Pancreas (tissue), 10 donors: Measurements from ENCODE around the gene FTO. TPM values are rescaled to one million over a fixed set of nuclear protein-coding genes. Genes with fewer than 3 reads are reported as not detected.
A peak's percentile ranks its signal among the peaks of the same experiment; 100 is the strongest.

Source experiments
- ATAC-seq, 4 donors: fragments of 200-7000 bp; cut with Tn5 transposase; one replicate each; pipeline versions ENCODE4 v1.8.0 to v1.9.1; 2020; ENCODE audit warnings: mild to moderate bottlenecking in 4 of 4, moderate library complexity in 4 of 4
- DNase-seq, 6 donors: peaks; one replicate each; pipeline ENCODE4 v3.0.0-alpha.2; 2020
- FAIRE-seq: peaks from 2 replicates; lab custom pipeline; 2012; peaks lifted over from hg19 to GRCh38; lab: Jason Lieb, UNC
- H3K27ac ChIP-seq, 4 donors: fragments of 200-600 bp; sonication (generic); 1 replicate in 3 of 4; 2 replicates in 1 of 4; pipeline versions ENCODE4 v1.5.0 to v1.8.0; 2020
- H3K27me3 ChIP-seq, 4 donors: fragments of 200-600 bp; one replicate each; pipeline ENCODE4 v1.8.0; 2021
- H3K36me3 ChIP-seq, 3 donors: fragments of 200-600 bp; sonication (generic) in 1 of 3; one replicate each; pipeline versions ENCODE4 v1.5.0 to v1.8.0; 2020 to 2021
- H3K4me1 ChIP-seq, 3 donors: fragments of 200-600 bp; one replicate each; pipeline ENCODE4 v1.8.0; 2021
- H3K4me3 ChIP-seq, 4 donors: fragments of 200-600 bp; sonication (generic) in 2 of 4; one replicate each; pipeline versions ENCODE4 v1.5.0 to v1.8.0; 2020 to 2021
- H3K9me3 ChIP-seq, 4 donors: fragments of 200-600 bp; one replicate each; pipeline ENCODE4 v1.8.0; 2021
- CTCF ChIP-seq, 4 donors: fragments of 200-600 bp; sonication (generic) in 3 of 4; IDR thresholded peaks; one replicate each; pipeline versions ENCODE4 v1.5.0 to v1.8.0; 2021; ENCODE audit warnings: antibody characterized with exemption in 4 of 4
- WGBS, 2 donors: extraction: QIAGEN DNeasy Blood & Tissue Kit; methylation state at CpG; one replicate each; pipeline ENCODE4 v1.1.7; 2013; 5-methylcytosine and 5-hydroxymethylcytosine counted together
- intact Hi-C, 3 donors: fragments of 100-400 bp; cut with DNase I; formaldehyde crosslinking; loops; one replicate each; pipeline versions ENCODE4 v1.11.1 to v1.14.2; 2022
- polyA plus RNA-seq, 2 donors: library from polyadenylated mRNA; stranded (reverse); fragments of 200-250 nt; gene quantifications; one replicate each; pipeline ENCODE4 v1.2.3, GENCODE V29; 2013
- total RNA-seq, 6 donors: library from RNA; stranded (reverse); fragmentation: NEBNext Ultra II Directional in 4 of 6; extraction: Animal tissue kit (Norgen Biotek cat#: 25700) in 4 of 6; gene quantifications; one replicate each; pipeline versions ENCODE4 v1.2.1 to v1.2.4, GENCODE V29; 2021 to 2023
- donor health status: healthy with polysubstance abuse.
- donor health status: DM: no; HTN: no; CAD: no; lungs with moderate emphysema.
- donor health status: DM: no; HTN: no; CAD: no.
- donor health status: control.
- donor health status: control.
- donor health status: Bipolar disorder and iron deficiency.
- donor health status: DM: yes; HTN: yes; CAD: no.
- donor health status: DM: no; HTN: no; CAD: no.
- donor health status: DM: no; HTN: no; CAD: no.
- donor health status: DM: yes; HTN: yes; CAD: no.

Gene FTO
- total and polyA plus RNA-seq, 8 donors, result 7.6 to 45.0 (median 31.7) TPM

- no peak overlapping the region for H3K27ac ChIP-seq
- no peak for FAIRE-seq
- no peak for TF ChIP-seq CTCF (IDR thresholded peaks at IDR 0.05)
These were observed 303.5 kb downstream of the FTO start for GRCh38 chr16:54007504-54007903.

GRCh38 chr16:54009464-54010176 is 305.7 kb downstream of the FTO start:
- intact Hi-C loops, result no loop called here
- FAIRE-seq, result no peak
- no peak for TF ChIP-seq CTCF (IDR thresholded peaks at IDR 0.05)

More at GRCh38 chr16:54007504-54007903, 303.5 kb downstream of the FTO start:
- WGBS, 2 donors, result 95 to 100% methylated on average over 2 of the region's 2 CpGs
- Histone ChIP-seq H3K4me3 (no peak overlapping the region), H3K27me3 (no peaks in the 10 kb centered on the region), H3K36me3 (no peaks in the 10 kb centered on the region), H3K4me1 (no peaks in the 10 kb centered on the region), H3K9me3 (no peaks in the 10 kb centered on the region)
- no peak for ATAC-seq
- no peak for DNase-seq
- intact Hi-C loops, result no loop called here

GRCh38 chr16:54015147-54015546 is 311.2 kb downstream of the FTO start:
- intact Hi-C loops, result no loop called here
- 26 to 45% methylated on average over 2 of the region's 2 CpGs for WGBS, 2 donors
- TF ChIP-seq CTCF (IDR thresholded peaks at IDR 0.05), result no peak
- H3K27me3 ChIP-seq, result no peaks in the 10 kb centered on the region
- H3K36me3 ChIP-seq, result no peaks in the 10 kb centered on the region
- H3K4me1 ChIP-seq, result peaks cover 0 to 4% (median 0%) of the 10 kb centered on the region in 3 donors
- FAIRE-seq, result no peak
- H3K27ac ChIP-seq, result no peak overlapping the region
- no peak for DNase-seq
- no peaks in the 10 kb centered on the region for H3K9me3 ChIP-seq
- ATAC-seq, result peak; percentile 30 to 82 (median 67)
- no peak overlapping the region for H3K4me3 ChIP-seq

More at GRCh38 chr16:54009464-54010176, 305.7 kb downstream of the FTO start:
- H3K27me3 ChIP-seq, result no peaks in the 10 kb centered on the region
- H3K4me1 ChIP-seq, result no peaks in the 10 kb centered on the region
- no peak overlapping the region for H3K4me3 ChIP-seq
- H3K27ac ChIP-seq, result no peak overlapping the region
- no peaks in the 10 kb centered on the region for H3K9me3 ChIP-seq
- DNase-seq (no peak), ATAC-seq (no peak)
- no peaks in the 10 kb centered on the region for H3K36me3 ChIP-seq
- 95 to 96% methylated on average over 9 of the region's 9 CpGs for WGBS, 2 donors

GRCh38 chr16:54022362-54022761 is 318.4 kb downstream of the FTO start:
- 95 to 100% methylated on average over 1 of the region's 1 CpG for WGBS, 2 donors

More at GRCh38 chr16:54022362-54022761, 318.4 kb downstream of the FTO start:
- no peak for FAIRE-seq
- Histone ChIP-seq H3K9me3 (no peaks in the 10 kb centered on the region), H3K4me1 (no peaks in the 10 kb centered on the region), H3K36me3 (no peaks in the 10 kb centered on the region), H3K4me3 (no peak overlapping the region), H3K27me3 (no peaks in the 10 kb centered on the region), H3K27ac (no peak overlapping the region)
- intact Hi-C loops, result no loop called here
- no peak for TF ChIP-seq CTCF (IDR thresholded peaks at IDR 0.05)
- no peak for ATAC-seq
- DNase-seq, result no peak
